ENCODE results near the gene LUC7L2.

The LUC7L2 gene

DNA sequence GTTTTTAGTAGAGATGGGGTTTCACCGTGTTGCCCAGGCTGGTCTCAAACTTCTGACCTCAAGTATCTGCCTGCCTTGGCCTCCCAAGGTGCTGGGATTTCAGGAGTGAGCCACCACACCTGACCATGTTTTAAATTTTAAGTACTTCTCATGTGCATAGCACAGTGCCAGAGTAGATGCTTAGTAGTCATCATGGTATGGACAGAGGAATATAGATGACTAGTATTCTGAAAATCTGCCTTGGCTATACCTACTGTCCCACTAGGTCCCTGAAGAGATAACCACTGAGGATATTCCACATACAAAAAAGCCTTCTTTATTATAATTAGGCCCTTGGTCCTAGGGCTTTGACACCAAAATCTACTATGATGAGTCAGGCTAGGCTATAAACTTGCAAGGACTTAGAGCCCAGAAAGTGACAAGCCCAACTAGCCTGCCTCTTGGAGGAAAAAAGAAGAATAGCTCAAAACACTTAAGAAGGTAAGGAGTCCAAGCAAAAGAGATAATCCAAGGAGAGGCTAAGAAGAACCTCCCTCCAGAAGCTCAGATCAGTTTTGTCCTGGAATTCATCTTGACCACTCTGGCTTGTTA lies 34.0 kb downstream of the LUC7L2 start:
- Histone ChIP-seq H3K9me3 (no peaks in the 10 kb centered on the region), H3K4me3 (ENCODE audit: low read depth in 1 of 2, low read length in 1 of 2) (no peak overlapping the region), H3K36me3 (peaks cover 48% of the 10 kb centered on the region), H3K27me3 (no peaks in the 10 kb centered on the region), H3K4me1 (ENCODE audit: control insufficient read depth in 1 of 2, insufficient read depth in 1 of 2, low read depth in 1 of 2, low read length in 1 of 2) (no peaks in the 10 kb centered on the region), H3K27ac (no peak overlapping the region)
- TF ChIP-seq, protein P1, sequence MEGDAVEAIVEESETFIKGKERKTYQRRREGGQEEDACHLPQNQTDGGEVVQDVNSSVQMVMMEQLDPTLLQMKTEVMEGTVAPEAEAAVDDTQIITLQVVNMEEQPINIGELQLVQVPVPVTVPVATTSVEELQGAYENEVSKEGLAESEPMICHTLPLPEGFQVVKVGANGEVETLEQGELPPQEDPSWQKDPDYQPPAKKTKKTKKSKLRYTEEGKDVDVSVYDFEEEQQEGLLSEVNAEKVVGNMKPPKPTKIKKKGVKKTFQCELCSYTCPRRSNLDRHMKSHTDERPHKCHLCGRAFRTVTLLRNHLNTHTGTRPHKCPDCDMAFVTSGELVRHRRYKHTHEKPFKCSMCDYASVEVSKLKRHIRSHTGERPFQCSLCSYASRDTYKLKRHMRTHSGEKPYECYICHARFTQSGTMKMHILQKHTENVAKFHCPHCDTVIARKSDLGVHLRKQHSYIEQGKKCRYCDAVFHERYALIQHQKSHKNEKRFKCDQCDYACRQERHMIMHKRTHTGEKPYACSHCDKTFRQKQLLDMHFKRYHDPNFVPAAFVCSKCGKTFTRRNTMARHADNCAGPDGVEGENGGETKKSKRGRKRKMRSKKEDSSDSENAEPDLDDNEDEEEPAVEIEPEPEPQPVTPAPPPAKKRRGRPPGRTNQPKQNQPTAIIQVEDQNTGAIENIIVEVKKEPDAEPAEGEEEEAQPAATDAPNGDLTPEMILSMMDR (IDR thresholded peaks at IDR 0.05), result no peak

DNA sequence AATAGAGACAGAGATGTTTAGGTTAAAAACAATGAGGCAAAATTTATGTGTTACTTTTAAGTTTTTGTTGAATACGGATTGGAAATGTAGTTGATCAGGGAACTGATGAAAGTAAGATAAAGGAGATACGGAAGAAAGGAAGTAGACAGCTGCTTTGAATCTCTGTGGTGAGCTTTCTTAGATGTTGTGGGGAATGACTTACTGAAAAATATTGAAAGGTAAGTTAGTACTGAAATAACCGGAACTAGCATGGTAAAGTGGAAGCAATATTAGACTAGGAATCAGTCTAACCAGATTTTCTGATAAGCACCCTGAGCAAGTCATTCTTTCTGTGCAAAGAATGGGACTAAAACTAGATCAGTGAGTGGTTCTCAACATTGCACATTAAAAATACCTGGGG lies 34.8 kb downstream of the LUC7L2 start:
- no peaks in the 10 kb centered on the region for H3K27me3 ChIP-seq
- no peaks in the 10 kb centered on the region for H3K4me1 ChIP-seq (ENCODE audit: control insufficient read depth in 1 of 2, insufficient read depth in 1 of 2, low read depth in 1 of 2, low read length in 1 of 2)
- peak overlapping the region; percentile 28 for H3K27ac ChIP-seq
- TF ChIP-seq, protein P1 (IDR thresholded peaks at IDR 0.05), result no peak
- no peaks in the 10 kb centered on the region for H3K9me3 ChIP-seq
- H3K36me3 ChIP-seq, result peaks cover 51% of the 10 kb centered on the region
- no peak overlapping the region for H3K4me3 ChIP-seq (ENCODE audit: low read depth in 1 of 2, low read length in 1 of 2)

DNA sequence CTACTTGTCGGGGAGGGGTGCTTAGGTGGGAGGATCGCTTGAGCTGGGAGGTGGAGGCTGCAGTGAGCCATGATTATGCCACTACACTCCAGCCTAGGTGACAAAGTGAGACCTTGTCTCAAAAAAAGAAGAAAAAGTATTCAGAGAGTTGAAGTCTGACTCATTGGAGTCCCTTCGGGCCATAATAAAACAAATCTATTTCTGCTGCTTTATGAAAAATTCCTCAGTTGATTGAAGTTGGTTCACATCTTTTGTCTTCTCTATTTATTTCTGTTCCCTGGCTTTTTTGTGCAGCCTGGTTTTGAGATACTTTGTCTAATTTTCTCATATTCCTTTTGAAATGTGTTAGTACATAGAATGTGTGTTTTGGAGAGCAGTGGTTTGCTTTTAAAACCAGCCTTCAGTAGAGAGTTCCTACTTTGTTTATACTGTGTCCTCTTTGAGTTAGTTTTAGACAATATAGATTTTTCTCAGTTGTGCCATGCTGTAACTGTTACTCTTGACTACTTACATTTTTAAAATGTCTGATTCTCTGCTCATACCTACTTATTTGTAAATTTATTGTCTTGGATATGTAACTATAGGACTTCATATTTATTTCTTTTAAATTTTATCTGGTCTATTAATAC lies 36.7 kb downstream of the LUC7L2 start:
- TF ChIP-seq, protein P1 (IDR thresholded peaks at IDR 0.05), result no peak
- H3K4me3 ChIP-seq (ENCODE audit: low read depth in 1 of 2, low read length in 1 of 2), result no peak overlapping the region
- no peaks in the 10 kb centered on the region for H3K9me3 ChIP-seq
- H3K36me3 ChIP-seq, result peaks cover 54% of the 10 kb centered on the region
- no peaks in the 10 kb centered on the region for H3K4me1 ChIP-seq (ENCODE audit: control insufficient read depth in 1 of 2, insufficient read depth in 1 of 2, low read depth in 1 of 2, low read length in 1 of 2)
- H3K27ac ChIP-seq, result no peak overlapping the region
- no peaks in the 10 kb centered on the region for H3K27me3 ChIP-seq

DNA sequence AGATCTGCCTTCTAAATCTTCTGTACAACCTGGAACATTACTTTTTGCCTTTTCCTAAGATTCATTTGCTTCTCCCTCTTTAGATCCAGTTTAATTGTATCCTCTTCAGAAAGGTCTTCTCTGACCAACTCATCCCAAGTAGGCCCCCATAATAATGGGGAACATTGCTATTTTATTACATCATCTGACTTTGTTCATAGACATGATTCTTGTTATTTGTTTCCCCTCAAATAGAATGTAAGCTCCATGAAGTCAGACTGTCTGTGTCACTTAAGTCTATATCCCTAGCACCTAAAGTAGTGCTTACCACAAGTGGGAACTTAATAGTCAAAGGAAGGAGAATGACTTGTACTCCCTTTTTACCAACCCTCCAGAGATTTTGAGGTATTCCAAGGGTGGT lies 37.5 kb downstream of the LUC7L2 start:
- TF ChIP-seq, protein P1 (IDR thresholded peaks at IDR 0.05), result no peak
- H3K36me3 ChIP-seq, result peaks cover 57% of the 10 kb centered on the region
- H3K27ac ChIP-seq, result no peak overlapping the region
- H3K9me3 ChIP-seq, result no peaks in the 10 kb centered on the region
- no peaks in the 10 kb centered on the region for H3K4me1 ChIP-seq (ENCODE audit: control insufficient read depth in 1 of 2, insufficient read depth in 1 of 2, low read depth in 1 of 2, low read length in 1 of 2)
- no peaks in the 10 kb centered on the region for H3K27me3 ChIP-seq
- no peak overlapping the region for H3K4me3 ChIP-seq (ENCODE audit: low read depth in 1 of 2, low read length in 1 of 2)

DNA sequence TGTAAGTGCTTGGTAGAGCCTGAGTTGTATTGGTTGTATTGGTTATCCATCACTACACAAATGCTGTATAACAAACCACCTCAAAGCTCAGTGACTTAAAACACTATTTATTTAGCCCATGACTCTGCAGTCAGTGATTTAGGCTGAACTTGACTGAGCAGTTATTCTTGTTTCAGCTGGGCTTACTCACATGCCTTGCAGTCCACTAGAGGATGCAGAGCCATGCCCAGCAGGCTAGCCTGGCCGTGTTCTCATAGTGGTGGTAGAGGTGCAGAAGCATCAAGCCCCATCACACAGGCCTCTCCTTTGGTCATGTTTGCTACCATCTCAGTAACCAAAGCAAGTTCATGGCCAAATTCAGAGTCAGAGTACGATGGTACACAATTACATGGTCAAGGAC lies 43.9 kb downstream of the LUC7L2 start:
- H3K36me3 ChIP-seq, result peaks cover 89% of the 10 kb centered on the region
- TF ChIP-seq, protein P1 (IDR thresholded peaks at IDR 0.05), result no peak
- H3K4me1 ChIP-seq (ENCODE audit: control insufficient read depth in 1 of 2, insufficient read depth in 1 of 2, low read depth in 1 of 2, low read length in 1 of 2), result no peaks in the 10 kb centered on the region

More for the DNA sequence above, 43.9 kb downstream of the LUC7L2 start:
- H3K27me3 ChIP-seq, result no peaks in the 10 kb centered on the region
- no peak overlapping the region for H3K4me3 ChIP-seq (ENCODE audit: low read depth in 1 of 2, low read length in 1 of 2)
- H3K27ac ChIP-seq, result no peak overlapping the region
- H3K9me3 ChIP-seq, result no peaks in the 10 kb centered on the region

Measured in neutrophil (primary cell).